H9 (cell line): Measurements from ENCODE around the gene MYRIP. TPM values are rescaled to one million over a fixed set of nuclear protein-coding genes. Genes with fewer than 3 reads are reported as not detected.

Source experiments
- DNase-seq: peaks from one replicate; pipeline ENCODE4 v3.0.0-alpha.2; 2017
- H2AFZ ChIP-seq: one replicate; pipeline ENCODE4 v1.6.1; 2013; ENCODE audit warnings: mild to moderate bottlenecking, low read length, control low read depth, moderate library complexity
- H2AK5ac ChIP-seq: 2 replicates; pipeline ENCODE4 v1.6.1; 2013; ENCODE audit warnings: low read length, control low read depth, mixed read lengths; ENCODE audit not compliant: insufficient read length
- H2BK120ac ChIP-seq: one replicate; pipeline ENCODE4 v1.6.1; 2013; ENCODE audit warnings: low read depth, mild to moderate bottlenecking, low read length, control low read depth, inconsistent platforms; ENCODE audit not compliant: poor library complexity, severe bottlenecking
- H2BK12ac ChIP-seq: 2 replicates; pipeline ENCODE4 v1.6.1; 2013; ENCODE audit warnings: low read length, control low read depth, mixed read lengths, low read depth; ENCODE audit not compliant: insufficient read length
- H2BK15ac ChIP-seq: 2 replicates; pipeline ENCODE4 v1.6.1; 2013; ENCODE audit warnings: low read depth, low read length, control low read depth
- H2BK20ac ChIP-seq: one replicate; pipeline ENCODE4 v1.6.1; 2013; ENCODE audit warnings: low read depth, mild to moderate bottlenecking, low read length, control low read depth, inconsistent platforms; ENCODE audit not compliant: poor library complexity, severe bottlenecking
- H2BK5ac ChIP-seq: 2 replicates; pipeline ENCODE4 v1.6.1; 2013; ENCODE audit warnings: low read length, control low read depth, mixed read lengths; ENCODE audit not compliant: insufficient read length
- H3K14ac ChIP-seq: 2 replicates; pipeline ENCODE4 v1.6.1; 2013; ENCODE audit warnings: low read length, control low read depth; ENCODE audit not compliant: insufficient read depth
- H3K18ac ChIP-seq: 2 replicates; pipeline ENCODE4 v1.6.1; 2013; ENCODE audit warnings: low read depth, mild to moderate bottlenecking, mixed read lengths, low read length, control low read depth; ENCODE audit not compliant: insufficient read length
- H3K23ac ChIP-seq: 2 replicates; pipeline ENCODE4 v1.6.1; 2013; ENCODE audit warnings: low read length, control low read depth, mixed read lengths, low read depth; ENCODE audit not compliant: insufficient read length
- H3K23me2 ChIP-seq: 2 replicates; pipeline ENCODE4 v1.6.1; 2013; ENCODE audit warnings: low read depth, mild to moderate bottlenecking, mixed read lengths, low read length, control low read depth; ENCODE audit not compliant: insufficient read length, poor library complexity, severe bottlenecking
- H3K27ac ChIP-seq: 2 replicates; pipeline ENCODE4 v1.5.1; 2013; ENCODE audit warnings: low read length, control low read depth, mixed read lengths, low read depth; ENCODE audit not compliant: insufficient read length
- H3K27me3 ChIP-seq: 2 replicates; pipeline ENCODE4 v1.6.1; 2013; ENCODE audit warnings: low read length, control low read depth, inconsistent platforms; ENCODE audit not compliant: insufficient read depth
- H3K4ac ChIP-seq: 2 replicates; pipeline ENCODE4 v1.6.1; 2013; ENCODE audit warnings: low read depth, mild to moderate bottlenecking, control low read depth, inconsistent platforms, low read length, moderate library complexity
- H3K4me1 ChIP-seq: 2 replicates; pipeline ENCODE4 v1.6.1; 2013; ENCODE audit warnings: low read length, control low read depth, inconsistent platforms; ENCODE audit not compliant: insufficient read depth
- H3K4me2 ChIP-seq: 2 replicates; pipeline ENCODE4 v1.6.1; 2013; ENCODE audit warnings: low read length, control low read depth, mixed read lengths; ENCODE audit not compliant: insufficient read length, insufficient read depth
- H3K56ac ChIP-seq: 2 replicates; pipeline ENCODE4 v1.6.1; 2013; ENCODE audit warnings: low read depth, mild to moderate bottlenecking, mixed read lengths, low read length, control low read depth; ENCODE audit not compliant: insufficient read length
- H3K79me1 ChIP-seq: 2 replicates; pipeline ENCODE4 v1.6.1; 2013; ENCODE audit warnings: low read depth, mild to moderate bottlenecking, moderate library complexity, low read length, control low read depth, inconsistent platforms; ENCODE audit not compliant: insufficient read depth, poor library complexity, severe bottlenecking
- H3K79me2 ChIP-seq: 2 replicates; pipeline ENCODE4 v1.6.1; 2013; ENCODE audit warnings: low read length, control low read depth, inconsistent platforms; ENCODE audit not compliant: insufficient read depth
- H3K9ac ChIP-seq: 2 replicates; pipeline ENCODE4 v1.6.1; 2013; ENCODE audit warnings: low read length, control low read depth, mixed read lengths; ENCODE audit not compliant: insufficient read length; ENCODE audit errors: extremely low read depth
- H3K9me3 ChIP-seq: one replicate; pipeline ENCODE4 v1.6.1; 2013; ENCODE audit warnings: low read depth, low read length, inconsistent platforms; ENCODE audit not compliant: control insufficient read depth
- H3T11ph ChIP-seq: one replicate; pipeline ENCODE4 v1.6.1; 2013; ENCODE audit warnings: mild to moderate bottlenecking, low read length, control low read depth, inconsistent platforms
- H4K20me1 ChIP-seq: one replicate; pipeline ENCODE4 v1.6.1; 2013; ENCODE audit not compliant: control insufficient read depth, insufficient read length, insufficient read depth
- H4K5ac ChIP-seq: 2 replicates; pipeline ENCODE4 v1.6.1; 2013; ENCODE audit warnings: low read depth, mild to moderate bottlenecking, mixed read lengths, low read length, control low read depth; ENCODE audit not compliant: insufficient read length
- H4K8ac ChIP-seq: replicated peaks from 2 replicates; pipeline ENCODE4 v1.6.1; 2013; ENCODE audit warnings: low read length, control low read depth, mixed read lengths, low read depth; ENCODE audit not compliant: insufficient read length
- H4K91ac ChIP-seq: 2 replicates; pipeline ENCODE4 v1.6.1; 2013; ENCODE audit warnings: low read depth, mild to moderate bottlenecking, moderate library complexity, mixed read lengths, low read length, control low read depth; ENCODE audit not compliant: insufficient read length
- H3K27ac Mint-ChIP-seq, 3 experiments: 2 replicates in 2 of 3; 3 replicates in 1 of 3; pipeline ENCODE4 v1.8.0; 2020 to 2021; ENCODE audit warnings: mixed read lengths in 3 of 3, mild to moderate bottlenecking in 1 of 3, moderate library complexity in 1 of 3
- H3K27me3 Mint-ChIP-seq: 2 replicates; pipeline ENCODE4 v1.8.0; 2021; ENCODE audit warnings: low read depth, mild to moderate bottlenecking, moderate library complexity, mixed read lengths
- H3K36me3 Mint-ChIP-seq, 3 experiments: 2 replicates in 2 of 3; 3 replicates in 1 of 3; pipeline ENCODE4 v1.8.0; 2020 to 2021; ENCODE audit warnings: low read depth in 3 of 3, mixed read lengths in 3 of 3; ENCODE audit not compliant: insufficient read depth in 1 of 3
- H3K4me1 Mint-ChIP-seq, 2 experiments: 2 replicates each; pipeline ENCODE4 v1.8.0; 2020; ENCODE audit warnings: mixed read lengths in 2 of 2
- H3K4me3 Mint-ChIP-seq, 2 experiments: 2 replicates in 1 of 2; 3 replicates in 1 of 2; pipeline ENCODE4 v1.8.0; 2020 to 2021; ENCODE audit warnings: mild to moderate bottlenecking in 2 of 2, mixed read lengths in 2 of 2, moderate library complexity in 1 of 2
- H3K9me3 Mint-ChIP-seq, 2 experiments: 2 replicates in 1 of 2; 3 replicates in 1 of 2; pipeline ENCODE4 v1.8.0; 2020; ENCODE audit warnings: mild to moderate bottlenecking in 2 of 2, mixed read lengths in 2 of 2, moderate library complexity in 1 of 2
- CTCF ChIP-seq: fragments of 200-600 bp; sonication (generic); conservative IDR thresholded peaks from 3 replicates; pipeline ENCODE4 v1.8.0; 2021; ENCODE audit warnings: antibody characterized with exemption, mild to moderate bottlenecking
- WGBS: extraction: QIAGEN DNeasy Blood & Tissue Kit; methylation state at CpG from one replicate; pipeline ENCODE4 v1.1.7; 2013; ENCODE audit warnings: missing lambda C conversion rate, low lambda C conversion rate, mixed read lengths; ENCODE audit not compliant: insufficient read length; ENCODE audit errors: extremely low coverage; 5-methylcytosine and 5-hydroxymethylcytosine counted together
- total RNA-seq: library from RNA; stranded (reverse); gene quantifications from 2 replicates; pipeline ENCODE4 v1.2.1, GENCODE V29; 2021

The MYRIP gene
- total RNA-seq, 1 experiment from 2014 or later = 1.8 TPM

GRCh38 chr3:39903253-39903652, 93.8 kb downstream of the MYRIP start:
- Histone ChIP-seq H2BK12ac (no peak overlapping the region), H2BK15ac (no peak overlapping the region), H3T11ph (no peak overlapping the region), H4K8ac (no peak overlapping the region), H3K4ac (no peak overlapping the region), H3K9me3 (no peaks in the 10 kb centered on the region), H3K79me1 (no peaks in the 10 kb centered on the region), H3K18ac (no peak overlapping the region), H3K27ac (no peak overlapping the region), H2BK120ac (no peak overlapping the region), H2AFZ (no peak overlapping the region), H2BK20ac (no peak overlapping the region), H4K91ac (no peak overlapping the region), H3K4me2 (no peak overlapping the region), H4K20me1 (no peaks in the 10 kb centered on the region), H3K14ac (no peak overlapping the region), H3K56ac (no peak overlapping the region), H3K4me1 (no peaks in the 10 kb centered on the region), H3K23ac (no peak overlapping the region), H2AK5ac (no peak overlapping the region), H3K9ac (no peak overlapping the region), H3K27me3 (no peaks in the 10 kb centered on the region), H4K5ac (no peak overlapping the region), H3K23me2 (no peaks in the 10 kb centered on the region), H3K79me2 (no peaks in the 10 kb centered on the region), H2BK5ac (no peak overlapping the region)
- TF ChIP-seq CTCF = no peak
- H3K36me3 Mint-ChIP-seq = no peaks in the 10 kb centered on the region
- H3K27ac Mint-ChIP-seq = no peak overlapping the region
- H3K27me3 Mint-ChIP-seq = no peaks in the 10 kb centered on the region; the same call in 1 of the 2 replicates
- peaks cover 2% of the 10 kb centered on the region in 2 experiments; a peak in 3 of 4 replicates for H3K4me1 Mint-ChIP-seq
- H3K4me3 Mint-ChIP-seq = no peak overlapping the region
- no CpG with 5 or more reads among the region's 2 CpGs for WGBS
- H3K9me3 Mint-ChIP-seq = no peaks in the 10 kb centered on the region
- DNase-seq = no peak
